Measurements from ENCODE around the gene LAX1. TPM values are rescaled to one million over a fixed set of nuclear protein-coding genes. Genes with fewer than 3 reads are reported as not detected.
A peak's percentile ranks its signal among the peaks of the same experiment; 100 is the strongest.

The LAX1 gene
- total RNA-seq, 1 donor from 2014 or later, result 4.1 TPM

GRCh38 chr1:203807196-203807595 lies 42.2 kb downstream of the LAX1 start:
- DNase-seq (ENCODE audit: low spot score), result peak; percentile 65

GRCh38 chr1:203813581-203814341 lies 48.8 kb downstream of the LAX1 start:
- DNase-seq (ENCODE audit: low spot score), result no peak

GRCh38 chr1:203818399-203818798 lies 53.4 kb downstream of the LAX1 start:
- DNase-seq (ENCODE audit: low spot score), result no peak

GRCh38 chr1:203823306-203823705 lies 58.3 kb downstream of the LAX1 start:
- no peak for DNase-seq (ENCODE audit: low spot score)

Other genes starting within 250 kb of the LAX1 start
- 91.5 TPM for gene ATP2B4, start 138.4 kb upstream of the LAX1 start, total RNA-seq (ENCODE audit: insufficient read depth, low replicate concordance)
- gene ZBED6, start 30.4 kb downstream of the LAX1 start, total RNA-seq (ENCODE audit: insufficient read depth, low replicate concordance), result 11.8 TPM
- 109 TPM for gene ZC3H11A, start 30.4 kb downstream of the LAX1 start, total RNA-seq (ENCODE audit: insufficient read depth, low replicate concordance)
- 51.5 TPM for gene SNRPE, start 96.4 kb downstream of the LAX1 start, total RNA-seq (ENCODE audit: insufficient read depth, low replicate concordance)